Glutamatergic neuron (in vitro differentiated cells): ENCODE data around the gene MANF. TPM values are rescaled to one million over a fixed set of nuclear protein-coding genes. Genes with fewer than 3 reads are reported as not detected.

Source experiments
- DNase-seq: peaks from one replicate; pipeline ENCODE4 v3.0.0; 2022
- H3K27ac Mint-ChIP-seq: one replicate; pipeline ENCODE4 v1.8.0; 2020; ENCODE audit warnings: mild to moderate bottlenecking, mixed read lengths, inconsistent platforms; ENCODE audit not compliant: unreplicated experiment
- H3K27me3 Mint-ChIP-seq: one replicate; pipeline ENCODE4 v1.8.0; 2020; ENCODE audit warnings: mild to moderate bottlenecking, moderate library complexity, mixed read lengths, inconsistent platforms; ENCODE audit not compliant: unreplicated experiment
- H3K36me3 Mint-ChIP-seq: one replicate; pipeline ENCODE4 v1.8.0; 2020; ENCODE audit warnings: mild to moderate bottlenecking, mixed read lengths, inconsistent platforms; ENCODE audit not compliant: unreplicated experiment
- H3K4me1 Mint-ChIP-seq: one replicate; pipeline ENCODE4 v1.8.0; 2020; ENCODE audit warnings: mild to moderate bottlenecking, low read depth, mixed read lengths, inconsistent platforms; ENCODE audit not compliant: unreplicated experiment
- H3K4me3 Mint-ChIP-seq: one replicate; pipeline ENCODE4 v1.8.0; 2020; ENCODE audit warnings: mild to moderate bottlenecking, mixed read lengths, inconsistent platforms; ENCODE audit not compliant: unreplicated experiment
- H3K9me3 Mint-ChIP-seq: one replicate; pipeline ENCODE4 v1.8.0; 2020; ENCODE audit warnings: mild to moderate bottlenecking, moderate library complexity, mixed read lengths, inconsistent platforms; ENCODE audit not compliant: unreplicated experiment
- total RNA-seq: library from RNA; stranded (reverse); fragmentation: NEBNext Ultra II Directional; extraction: Animal tissue kit (Norgen Biotek cat#: 25700); gene quantifications from one replicate; pipeline ENCODE4 v1.2.1, GENCODE V29; 2021; ENCODE audit not compliant: unreplicated experiment
- TF ChIP-seq, protein P1 (sequence below): fragments of 200-600 bp; sonication (generic); IDR thresholded peaks from one replicate; pipeline ENCODE4 v1.5.0; 2021; ENCODE audit not compliant: partially characterized antibody, unreplicated experiment

The MANF gene
- total RNA-seq, 1 donor from 2014 or later: 104 TPM

DNA sequence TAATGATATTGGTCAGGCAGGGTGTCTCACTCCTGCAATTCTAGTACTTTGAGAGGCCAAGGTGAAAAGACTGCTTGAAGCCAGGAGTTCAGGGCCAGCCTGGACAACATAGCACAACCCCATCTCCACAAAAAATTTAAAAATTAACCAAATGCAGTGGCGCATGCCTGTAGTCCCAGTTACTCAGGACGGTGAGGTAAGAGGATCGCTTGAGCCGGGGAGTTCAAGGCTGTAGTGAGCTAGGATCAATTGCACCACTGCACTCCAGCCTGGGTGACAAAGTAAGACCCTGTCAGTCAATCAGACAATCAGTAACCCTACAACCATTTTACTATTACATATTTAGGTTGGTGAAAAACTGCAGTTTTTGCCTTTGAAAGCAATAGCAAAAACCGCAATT is 49.0 kb downstream of the MANF start:
- Mint-ChIP-seq H3K9me3 (peaks cover 2% of the 10 kb centered on the region), H3K36me3 (no peaks in the 10 kb centered on the region), H3K4me3 (no peak overlapping the region), H3K27ac (no peak overlapping the region), H3K4me1 (no peaks in the 10 kb centered on the region), H3K27me3 (no peaks in the 10 kb centered on the region)
- TF ChIP-seq, protein P1, sequence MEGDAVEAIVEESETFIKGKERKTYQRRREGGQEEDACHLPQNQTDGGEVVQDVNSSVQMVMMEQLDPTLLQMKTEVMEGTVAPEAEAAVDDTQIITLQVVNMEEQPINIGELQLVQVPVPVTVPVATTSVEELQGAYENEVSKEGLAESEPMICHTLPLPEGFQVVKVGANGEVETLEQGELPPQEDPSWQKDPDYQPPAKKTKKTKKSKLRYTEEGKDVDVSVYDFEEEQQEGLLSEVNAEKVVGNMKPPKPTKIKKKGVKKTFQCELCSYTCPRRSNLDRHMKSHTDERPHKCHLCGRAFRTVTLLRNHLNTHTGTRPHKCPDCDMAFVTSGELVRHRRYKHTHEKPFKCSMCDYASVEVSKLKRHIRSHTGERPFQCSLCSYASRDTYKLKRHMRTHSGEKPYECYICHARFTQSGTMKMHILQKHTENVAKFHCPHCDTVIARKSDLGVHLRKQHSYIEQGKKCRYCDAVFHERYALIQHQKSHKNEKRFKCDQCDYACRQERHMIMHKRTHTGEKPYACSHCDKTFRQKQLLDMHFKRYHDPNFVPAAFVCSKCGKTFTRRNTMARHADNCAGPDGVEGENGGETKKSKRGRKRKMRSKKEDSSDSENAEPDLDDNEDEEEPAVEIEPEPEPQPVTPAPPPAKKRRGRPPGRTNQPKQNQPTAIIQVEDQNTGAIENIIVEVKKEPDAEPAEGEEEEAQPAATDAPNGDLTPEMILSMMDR: no peak
- DNase-seq: no peak

DNA sequence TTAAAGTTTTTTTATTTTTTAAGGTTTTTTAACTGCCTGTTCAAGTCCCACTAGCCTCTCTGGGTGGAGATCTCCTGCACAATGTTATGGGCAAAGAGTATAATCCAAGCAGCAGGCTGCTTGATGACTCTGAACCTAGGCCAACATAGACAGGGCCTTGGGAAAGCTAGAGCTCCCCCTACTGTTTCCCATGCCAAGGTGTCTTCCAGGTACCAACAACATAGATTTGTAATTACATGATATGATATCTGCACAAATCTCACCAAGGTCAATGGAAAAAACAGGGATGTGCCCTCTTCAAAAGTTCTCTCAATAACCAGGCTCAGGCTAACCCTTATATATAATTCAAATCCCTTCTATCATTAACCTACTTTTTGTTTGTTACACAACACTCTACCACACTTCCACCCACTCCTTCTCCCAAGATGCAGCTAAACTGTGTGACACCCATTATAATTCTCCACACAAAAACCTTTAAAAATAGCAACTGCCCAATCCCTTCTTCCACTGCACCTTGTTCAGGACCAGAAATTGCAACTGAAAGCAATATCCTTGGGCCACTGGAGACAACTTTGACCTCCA is 49.7 kb downstream of the MANF start:
- H3K9me3 Mint-ChIP-seq: peaks cover 2% of the 10 kb centered on the region

DNA sequence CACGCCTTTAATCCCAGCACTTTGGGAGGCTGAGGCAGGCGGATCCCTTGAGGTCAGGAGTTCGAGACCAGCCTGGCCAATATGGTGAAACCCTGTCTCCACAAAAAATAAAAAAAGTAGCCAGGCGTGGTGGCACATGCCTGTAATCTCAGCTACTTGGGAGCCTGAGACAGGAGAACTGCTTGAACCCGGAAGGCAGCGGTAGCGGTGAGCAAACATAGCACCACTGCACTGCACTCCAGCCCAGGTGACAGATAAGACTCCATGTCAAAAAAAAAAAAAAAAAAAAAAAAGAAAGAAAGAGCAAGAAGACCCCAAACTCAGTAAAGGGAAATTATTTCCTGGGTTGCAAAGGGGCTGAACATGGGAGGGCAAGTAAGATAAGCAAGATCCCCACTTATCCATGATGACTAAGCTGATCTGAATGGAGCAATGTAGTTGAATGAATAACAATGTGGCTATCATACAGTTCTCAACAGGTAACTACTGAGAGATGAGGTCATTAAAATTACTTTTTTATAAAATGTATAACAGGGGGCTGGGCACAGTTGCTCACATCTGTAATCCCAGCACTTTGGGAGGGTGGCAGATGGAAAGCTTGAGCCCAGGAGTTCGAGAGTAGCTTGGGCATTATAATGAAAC is 52.0 kb downstream of the MANF start:
- no peaks in the 10 kb centered on the region for H3K4me1 Mint-ChIP-seq
- TF ChIP-seq, protein P1: no peak
- H3K4me3 Mint-ChIP-seq: no peak overlapping the region
- DNase-seq: no peak
- H3K27me3 Mint-ChIP-seq: no peaks in the 10 kb centered on the region
- H3K9me3 Mint-ChIP-seq: peaks cover 2% of the 10 kb centered on the region
- H3K36me3 Mint-ChIP-seq: no peaks in the 10 kb centered on the region
- no peak overlapping the region for H3K27ac Mint-ChIP-seq

More for the DNA sequence above, 49.7 kb downstream of the MANF start:
- no peak overlapping the region for H3K4me3 Mint-ChIP-seq
- H3K4me1 Mint-ChIP-seq: no peaks in the 10 kb centered on the region
- TF ChIP-seq, protein P1: peak; percentile 67
- H3K27ac Mint-ChIP-seq: no peak overlapping the region
- no peaks in the 10 kb centered on the region for H3K27me3 Mint-ChIP-seq
- no peaks in the 10 kb centered on the region for H3K36me3 Mint-ChIP-seq
- peak; percentile 38 for DNase-seq

Other genes with a start within 250 kb of the MANF start
- 52.5 TPM for gene RBM15B, start 6.0 kb downstream of the MANF start, total RNA-seq
- gene DCAF1, start 114.7 kb downstream of the MANF start, total RNA-seq: 15.4 TPM
- gene RAD54L2, start 153.4 kb downstream of the MANF start, total RNA-seq: 64.3 TPM